MM.1S (cell line): ENCODE measurements around the gene RPP21.

Experiments
- DNase-seq: peaks from one replicate; pipeline ENCODE4 v3.0.0-alpha.2; 2015
- H2AFZ ChIP-seq: fragments of 300-600 bp; sonication (generic); 2 replicates; pipeline ENCODE4 v1.6.0; 2016; ENCODE audit warnings: antibody characterized with exemption, low read length
- H3F3A ChIP-seq: fragments of 300-600 bp; sonication (generic); 2 replicates; pipeline ENCODE4 v1.6.1; 2016; ENCODE audit warnings: mild to moderate bottlenecking, antibody characterized with exemption, low read length, moderate library complexity, mixed read lengths; ENCODE audit not compliant: insufficient read depth
- H3K27ac ChIP-seq: fragments of 300-600 bp; sonication (generic); 2 replicates; pipeline ENCODE4 v1.5.1; 2016; ENCODE audit warnings: mild to moderate bottlenecking, low read length
- H3K27me3 ChIP-seq: fragments of 300-600 bp; sonication (generic); replicated peaks from 2 replicates; pipeline ENCODE4 v1.6.0; 2016; ENCODE audit warnings: low read length; ENCODE audit not compliant: insufficient read depth
- H3K36me3 ChIP-seq: fragments of 300-600 bp; sonication (generic); replicated peaks from 2 replicates; pipeline ENCODE4 v1.6.1; 2016; ENCODE audit warnings: mild to moderate bottlenecking, low read length, mixed read lengths; ENCODE audit not compliant: insufficient read depth
- H3K4me1 ChIP-seq: fragments of 300-600 bp; sonication (generic); 2 replicates; pipeline ENCODE4 v1.6.1; 2016; ENCODE audit warnings: low read length, mixed read lengths
- H3K4me2 ChIP-seq: fragments of 300-600 bp; sonication (generic); 2 replicates; pipeline ENCODE4 v1.6.0; 2016; ENCODE audit warnings: low read depth, low read length
- H3K4me3 ChIP-seq: fragments of 300-600 bp; sonication (generic); 2 replicates; pipeline ENCODE4 v1.5.1; 2016; ENCODE audit warnings: low read length, mixed read lengths
- H3K79me2 ChIP-seq: fragments of 300-600 bp; sonication (generic); 2 replicates; pipeline ENCODE4 v1.6.1; 2016; ENCODE audit warnings: mixed run types, low read length, mixed read lengths
- H3K9ac ChIP-seq: fragments of 300-600 bp; sonication (generic); 2 replicates; pipeline ENCODE4 v1.6.1; 2016; ENCODE audit warnings: low read length, mixed read lengths
- H3K9me2 ChIP-seq: fragments of 300-600 bp; sonication (generic); replicated peaks from 2 replicates; pipeline ENCODE4 v1.6.1; 2016; ENCODE audit warnings: mild to moderate bottlenecking, low read length, mixed read lengths; ENCODE audit not compliant: insufficient read depth
- H3K9me3 ChIP-seq: fragments of 300-600 bp; sonication (generic); replicated peaks from 2 replicates; pipeline ENCODE4 v1.6.1; 2016; ENCODE audit warnings: mild to moderate bottlenecking, low read length, mixed read lengths; ENCODE audit not compliant: insufficient read depth
- H4K20me1 ChIP-seq: fragments of 300-600 bp; sonication (generic); 2 replicates; pipeline ENCODE4 v1.6.1; 2016; ENCODE audit warnings: mild to moderate bottlenecking, low read length, moderate library complexity, mixed read lengths; ENCODE audit not compliant: insufficient read depth
- CTCF ChIP-seq: fragments of 300-600 bp; sonication (generic); IDR thresholded peaks from 2 replicates; pipeline ENCODE4 v1.5.1; 2016; ENCODE audit warnings: antibody characterized with exemption, low read length, mixed read lengths
- EZH2 ChIP-seq: fragments of 300-600 bp; sonication (generic); optimal IDR thresholded peaks from 2 replicates; pipeline ENCODE3; 2017; ENCODE audit warnings: low read depth, mild to moderate bottlenecking, antibody characterized with exemption, low read length, mixed read lengths
- EZH2phosphoT487 ChIP-seq: fragments of 300-600 bp; sonication (generic); IDR thresholded peaks from 2 replicates; pipeline ENCODE4 v1.6.1; 2018; ENCODE audit warnings: antibody characterized with exemption, low read length

RPP21 gene

GRCh38 chr6:30345852-30346251 is 896 bp downstream of the RPP21 start:
- Histone ChIP-seq H3K9ac (peak overlapping the region; percentile 91; the same call in 1 of the 2 replicates), H3K9me2 (no peaks in the 10 kb centered on the region), H3K9me3 (no peaks in the 10 kb centered on the region), H2AFZ (no peak overlapping the region), H3K27me3 (no peaks in the 10 kb centered on the region), H3K36me3 (no peaks in the 10 kb centered on the region), H3K27ac (no peak overlapping the region), H3F3A (no peaks in the 10 kb centered on the region), H3K4me3 (peak overlapping the region; percentile 98), H4K20me1 (no peaks in the 10 kb centered on the region), H3K4me1 (peaks cover 12% of the 10 kb centered on the region; the same call in 1 of the 2 replicates), H3K4me2 (peak overlapping the region; percentile 67), H3K79me2 (peaks cover 9% of the 10 kb centered on the region; the same call in 1 of the 2 replicates)
- TF ChIP-seq CTCF, result no peak
- no peak for TF ChIP-seq EZH2
- TF ChIP-seq EZH2phosphoT487, result no peak
- DNase-seq, result no peak

GRCh38 chr6:30348957-30349356 is 4.0 kb downstream of the RPP21 start:
- no peak for DNase-seq
- Histone ChIP-seq H3K4me2 (no peak overlapping the region), H3K36me3 (no peaks in the 10 kb centered on the region), H3K9me2 (no peaks in the 10 kb centered on the region), H4K20me1 (no peaks in the 10 kb centered on the region), H3K4me1 (peaks cover 12% of the 10 kb centered on the region; the same call in 1 of the 2 replicates), H3K9me3 (no peaks in the 10 kb centered on the region), H3K27me3 (no peaks in the 10 kb centered on the region), H2AFZ (no peak overlapping the region), H3K27ac (no peak overlapping the region), H3K79me2 (peaks cover 9% of the 10 kb centered on the region; the same call in 1 of the 2 replicates), H3K9ac (no peak overlapping the region), H3K4me3 (no peak overlapping the region), H3F3A (no peaks in the 10 kb centered on the region)
- TF ChIP-seq EZH2phosphoT487, result no peak
- no peak for TF ChIP-seq EZH2
- no peak for TF ChIP-seq CTCF

- H3K9me2 ChIP-seq, result no peaks in the 10 kb centered on the region
- H3F3A ChIP-seq, result no peaks in the 10 kb centered on the region
- no peaks in the 10 kb centered on the region for H3K9me3 ChIP-seq
- no peak overlapping the region for H3K4me2 ChIP-seq
- no peak overlapping the region for H3K27ac ChIP-seq
- H3K36me3 ChIP-seq, result no peaks in the 10 kb centered on the region
- peaks cover 9% of the 10 kb centered on the region; the same call in 1 of the 2 replicates for H3K79me2 ChIP-seq
- TF ChIP-seq EZH2, result no peak
- no peak for TF ChIP-seq EZH2phosphoT487
- no peak for TF ChIP-seq CTCF
- no peak overlapping the region for H2AFZ ChIP-seq
- H4K20me1 ChIP-seq, result no peaks in the 10 kb centered on the region
- no peak for DNase-seq
- H3K27me3 ChIP-seq, result no peaks in the 10 kb centered on the region
- peaks cover 11% of the 10 kb centered on the region; the same call in 1 of the 2 replicates for H3K4me1 ChIP-seq
- H3K9ac ChIP-seq, result no peak overlapping the region
- H3K4me3 ChIP-seq, result no peak overlapping the region
These were observed 4.6 kb downstream of the RPP21 start for GRCh38 chr6:30349421-30350177.
